Osteoblast (primary cell): ENCODE data around the gene CBY2. TPM values are rescaled to one million over a fixed set of nuclear protein-coding genes. Genes with fewer than 3 reads are reported as not detected.

ENCODE experiments used
- DNase-seq: peaks from one replicate; pipeline ENCODE4 v3.0.0; 2011; ENCODE audit warnings: low spot score, mixed read lengths; ENCODE audit not compliant: insufficient read length; ENCODE audit errors: missing footprints
- H2AFZ ChIP-seq: 2 replicates; pipeline ENCODE4 v1.6.0; 2011; ENCODE audit warnings: mild to moderate bottlenecking, low read length
- H3K27ac ChIP-seq: 2 replicates; pipeline ENCODE4 v1.5.1; 2011; ENCODE audit warnings: mild to moderate bottlenecking, low read depth, low read length, moderate library complexity
- H3K27me3 ChIP-seq: 2 replicates; pipeline ENCODE4 v1.6.0; 2012; ENCODE audit warnings: mild to moderate bottlenecking, control low read depth, inconsistent platforms, low read length, moderate library complexity; ENCODE audit not compliant: insufficient read depth
- H3K36me3 ChIP-seq: 2 replicates; pipeline ENCODE4 v1.5.1; 2011; ENCODE audit warnings: mild to moderate bottlenecking, low read length, control low read depth, moderate library complexity; ENCODE audit not compliant: insufficient read depth
- H3K4me1 ChIP-seq: 2 replicates; pipeline ENCODE4 v1.5.1; 2011; ENCODE audit warnings: mild to moderate bottlenecking, low read length, control low read depth, moderate library complexity; ENCODE audit not compliant: insufficient read depth
- H3K4me2 ChIP-seq: 2 replicates; pipeline ENCODE4 v1.6.0; 2011; ENCODE audit warnings: mild to moderate bottlenecking, low read length; ENCODE audit not compliant: insufficient read depth
- H3K4me3 ChIP-seq: fragments of 200-600 bp; sonication (generic); 3 replicates; pipeline ENCODE4 v1.5.1; 2012; ENCODE audit warnings: mild to moderate bottlenecking, low read length, inconsistent platforms; ENCODE audit not compliant: insufficient read depth
- H3K79me2 ChIP-seq: 2 replicates; pipeline ENCODE4 v1.6.0; 2012; ENCODE audit warnings: mild to moderate bottlenecking, low read length, control low read depth, inconsistent platforms; ENCODE audit not compliant: insufficient read depth
- H3K9me3 ChIP-seq: 2 replicates; pipeline ENCODE4 v1.5.1; 2011; ENCODE audit warnings: low read depth, low read length, control low read depth
- H4K20me1 ChIP-seq: 2 replicates; pipeline ENCODE4 v1.6.0; 2012; ENCODE audit warnings: mild to moderate bottlenecking, low read length, control low read depth; ENCODE audit not compliant: insufficient read depth
- total RNA-seq: library from RNA; depleted of rRNA; stranded (reverse); fragments of >200 nt; gene quantifications from 2 replicates; pipeline ENCODE4 v1.2.3, GENCODE V29; 2012
- TF ChIP-seq, protein P1 (sequence below): IDR thresholded peaks from 2 replicates; pipeline ENCODE4 v1.5.1; 2011; ENCODE audit warnings: mild to moderate bottlenecking, low read depth, low read length, moderate library complexity; ENCODE audit errors: extremely low read depth

Gene CBY2
- total RNA-seq, 1 donor = not detected

- Histone ChIP-seq H3K4me3 (no peak overlapping the region), H3K4me2 (no peak overlapping the region), H3K27me3 (peaks cover 28% of the 10 kb centered on the region), H3K27ac (no peak overlapping the region), H3K4me1 (no peaks in the 10 kb centered on the region), H3K36me3 (no peaks in the 10 kb centered on the region), H4K20me1 (no peaks in the 10 kb centered on the region), H3K79me2 (no peaks in the 10 kb centered on the region), H2AFZ (no peak overlapping the region), H3K9me3 (no peaks in the 10 kb centered on the region)
- TF ChIP-seq, protein P1, sequence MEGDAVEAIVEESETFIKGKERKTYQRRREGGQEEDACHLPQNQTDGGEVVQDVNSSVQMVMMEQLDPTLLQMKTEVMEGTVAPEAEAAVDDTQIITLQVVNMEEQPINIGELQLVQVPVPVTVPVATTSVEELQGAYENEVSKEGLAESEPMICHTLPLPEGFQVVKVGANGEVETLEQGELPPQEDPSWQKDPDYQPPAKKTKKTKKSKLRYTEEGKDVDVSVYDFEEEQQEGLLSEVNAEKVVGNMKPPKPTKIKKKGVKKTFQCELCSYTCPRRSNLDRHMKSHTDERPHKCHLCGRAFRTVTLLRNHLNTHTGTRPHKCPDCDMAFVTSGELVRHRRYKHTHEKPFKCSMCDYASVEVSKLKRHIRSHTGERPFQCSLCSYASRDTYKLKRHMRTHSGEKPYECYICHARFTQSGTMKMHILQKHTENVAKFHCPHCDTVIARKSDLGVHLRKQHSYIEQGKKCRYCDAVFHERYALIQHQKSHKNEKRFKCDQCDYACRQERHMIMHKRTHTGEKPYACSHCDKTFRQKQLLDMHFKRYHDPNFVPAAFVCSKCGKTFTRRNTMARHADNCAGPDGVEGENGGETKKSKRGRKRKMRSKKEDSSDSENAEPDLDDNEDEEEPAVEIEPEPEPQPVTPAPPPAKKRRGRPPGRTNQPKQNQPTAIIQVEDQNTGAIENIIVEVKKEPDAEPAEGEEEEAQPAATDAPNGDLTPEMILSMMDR = no peak
- DNase-seq = no peak
Measured at GRCh38 chr13:45691251-45691650, 10.9 kb upstream of the CBY2 start.

- Histone ChIP-seq H4K20me1 (no peaks in the 10 kb centered on the region), H3K9me3 (no peaks in the 10 kb centered on the region), H3K36me3 (no peaks in the 10 kb centered on the region), H3K4me2 (no peak overlapping the region), H2AFZ (no peak overlapping the region), H3K4me1 (no peaks in the 10 kb centered on the region), H3K79me2 (no peaks in the 10 kb centered on the region), H3K27me3 (peaks cover 28% of the 10 kb centered on the region), H3K27ac (no peak overlapping the region), H3K4me3 (no peak overlapping the region)
- TF ChIP-seq, protein P1 = no peak
- peak; percentile 30 for DNase-seq
Measured at GRCh38 chr13:45691667-45692066, 10.5 kb upstream of the CBY2 start.

DNA sequence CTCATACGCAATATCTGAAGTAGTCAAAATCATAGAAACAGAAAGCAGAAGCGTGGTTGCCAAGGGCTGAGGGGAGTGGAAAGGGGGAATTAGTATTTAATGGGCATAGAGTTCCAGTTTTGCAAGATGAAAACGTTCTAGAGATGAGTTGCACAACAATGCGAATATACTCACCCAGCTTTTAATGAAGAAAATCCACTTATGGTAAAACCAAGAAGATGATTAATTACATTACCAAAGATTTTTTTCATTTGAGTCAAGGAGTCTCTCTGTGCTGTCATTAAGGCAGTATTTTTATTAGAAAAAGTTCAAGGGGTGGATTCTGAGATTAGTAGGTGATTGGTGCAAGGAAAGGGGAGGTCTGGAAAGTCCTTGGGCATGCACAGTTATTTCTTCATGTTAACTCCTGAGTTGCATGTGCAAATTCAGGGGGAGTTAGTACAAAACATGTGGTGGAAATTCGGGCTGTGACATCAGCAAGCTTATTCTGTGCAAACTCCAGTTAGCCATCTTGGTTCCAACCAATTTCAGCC is 6.9 kb upstream of the CBY2 start:
- H3K4me2 ChIP-seq = no peak overlapping the region
- no peak overlapping the region for H3K27ac ChIP-seq
- no peaks in the 10 kb centered on the region for H3K79me2 ChIP-seq
- no peaks in the 10 kb centered on the region for H3K9me3 ChIP-seq
- DNase-seq = no peak
- H3K4me1 ChIP-seq = no peaks in the 10 kb centered on the region
- H3K36me3 ChIP-seq = no peaks in the 10 kb centered on the region
- TF ChIP-seq, protein P1 = no peak
- peaks cover 32% of the 10 kb centered on the region for H3K27me3 ChIP-seq
- no peaks in the 10 kb centered on the region for H4K20me1 ChIP-seq
- no peak overlapping the region for H2AFZ ChIP-seq
- no peak overlapping the region for H3K4me3 ChIP-seq

DNA sequence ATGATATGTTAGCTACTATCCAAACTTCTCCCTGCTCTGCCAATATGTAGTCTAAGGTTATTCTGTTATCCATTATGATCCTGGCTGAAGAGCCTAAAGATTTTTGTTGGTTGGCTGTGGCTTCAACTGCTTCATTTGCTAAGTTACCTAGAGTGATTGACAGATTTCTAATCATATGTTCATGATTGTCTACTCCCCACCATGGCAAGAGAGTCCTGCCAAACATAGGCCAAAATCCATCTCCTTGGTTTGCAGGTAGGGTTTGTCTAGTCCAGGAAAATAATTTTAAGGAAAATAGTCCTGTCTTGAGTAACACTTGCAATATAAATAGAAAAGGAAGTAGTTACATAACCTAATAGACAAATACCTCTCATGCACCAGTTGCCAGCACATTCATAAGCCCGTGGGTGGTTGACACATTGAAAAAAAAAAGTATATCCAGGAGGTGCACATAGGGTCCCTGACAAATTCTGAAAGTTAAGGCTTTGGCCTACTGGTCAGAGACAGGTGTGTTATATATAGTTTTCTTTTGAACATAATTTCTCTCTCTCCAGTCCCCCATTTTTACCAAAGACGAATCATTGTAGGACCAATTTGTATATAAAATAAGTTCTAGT is 5.4 kb upstream of the CBY2 start:
- no peak overlapping the region for H2AFZ ChIP-seq
- no peaks in the 10 kb centered on the region for H3K36me3 ChIP-seq
- no peaks in the 10 kb centered on the region for H3K4me1 ChIP-seq
- H3K79me2 ChIP-seq = no peaks in the 10 kb centered on the region
- TF ChIP-seq, protein P1 = no peak
- peaks cover 20% of the 10 kb centered on the region for H3K27me3 ChIP-seq
- no peaks in the 10 kb centered on the region for H3K9me3 ChIP-seq
- H3K4me2 ChIP-seq = no peak overlapping the region
- H3K27ac ChIP-seq = no peak overlapping the region
- peak; percentile 58 for DNase-seq
- no peaks in the 10 kb centered on the region for H4K20me1 ChIP-seq
- H3K4me3 ChIP-seq = no peak overlapping the region
